Measurements from ENCODE around the gene MYOZ3.

DNA sequence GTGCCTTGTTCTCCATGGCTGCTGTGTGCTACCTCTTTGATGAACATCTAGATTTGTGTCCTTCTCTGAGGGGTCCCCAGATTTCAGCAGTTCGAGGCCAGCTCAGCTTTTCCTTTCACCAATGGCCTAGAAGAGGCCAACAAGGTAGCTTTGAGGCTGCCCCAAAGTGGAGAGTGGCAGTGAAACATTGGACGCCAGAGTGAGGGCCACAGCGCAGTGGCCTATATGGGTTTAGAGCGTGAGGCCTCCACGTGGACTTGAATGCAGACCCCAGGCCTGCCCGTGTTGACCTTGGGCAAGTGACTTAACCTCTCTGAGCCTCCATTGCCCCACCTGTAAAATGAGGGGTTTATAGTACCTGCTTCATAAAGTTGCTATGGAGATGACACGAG lies 11.8 kb downstream of the MYOZ3 start:
- TF ChIP-seq, protein P1, sequence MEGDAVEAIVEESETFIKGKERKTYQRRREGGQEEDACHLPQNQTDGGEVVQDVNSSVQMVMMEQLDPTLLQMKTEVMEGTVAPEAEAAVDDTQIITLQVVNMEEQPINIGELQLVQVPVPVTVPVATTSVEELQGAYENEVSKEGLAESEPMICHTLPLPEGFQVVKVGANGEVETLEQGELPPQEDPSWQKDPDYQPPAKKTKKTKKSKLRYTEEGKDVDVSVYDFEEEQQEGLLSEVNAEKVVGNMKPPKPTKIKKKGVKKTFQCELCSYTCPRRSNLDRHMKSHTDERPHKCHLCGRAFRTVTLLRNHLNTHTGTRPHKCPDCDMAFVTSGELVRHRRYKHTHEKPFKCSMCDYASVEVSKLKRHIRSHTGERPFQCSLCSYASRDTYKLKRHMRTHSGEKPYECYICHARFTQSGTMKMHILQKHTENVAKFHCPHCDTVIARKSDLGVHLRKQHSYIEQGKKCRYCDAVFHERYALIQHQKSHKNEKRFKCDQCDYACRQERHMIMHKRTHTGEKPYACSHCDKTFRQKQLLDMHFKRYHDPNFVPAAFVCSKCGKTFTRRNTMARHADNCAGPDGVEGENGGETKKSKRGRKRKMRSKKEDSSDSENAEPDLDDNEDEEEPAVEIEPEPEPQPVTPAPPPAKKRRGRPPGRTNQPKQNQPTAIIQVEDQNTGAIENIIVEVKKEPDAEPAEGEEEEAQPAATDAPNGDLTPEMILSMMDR (IDR thresholded peaks at IDR 0.05 in 4 of 5, conservative IDR thresholded peaks at IDR 0.05 in 1 of 5), result no peak
- no peak for TF ChIP-seq POLR2A (IDR thresholded peaks at IDR 0.05)
